SU-DHL-6 (cell line): ENCODE data around the gene SLC26A6.

ENCODE experiments used
- H2AFZ ChIP-seq: fragments of 200-600 bp; sonication (generic); 2 replicates; pipeline ENCODE4 v1.6.1; 2014; ENCODE audit warnings: low read depth, mild to moderate bottlenecking, moderate library complexity, mixed read lengths, antibody characterized with exemption, low read length; ENCODE audit not compliant: severe bottlenecking
- H3F3A ChIP-seq: fragments of 200-600 bp; shearing (Covaris generic); 2 replicates; pipeline ENCODE4 v1.6.0; 2016; ENCODE audit warnings: antibody characterized with exemption, mild to moderate bottlenecking; ENCODE audit not compliant: insufficient read depth
- H3K27ac ChIP-seq: fragments of 200-600 bp; sonication (generic); 2 replicates; pipeline ENCODE4 v1.5.1; 2016; ENCODE audit warnings: low read depth, mild to moderate bottlenecking, low read length, moderate library complexity, mixed read lengths
- H3K27me3 ChIP-seq: fragments of 200-600 bp; sonication (generic), shearing (Covaris generic); 2 replicates; pipeline ENCODE4 v1.6.0; 2014; ENCODE audit warnings: mild to moderate bottlenecking, low read length
- H3K36me3 ChIP-seq: fragments of 200-600 bp; sonication (generic); 2 replicates; pipeline ENCODE4 v1.6.1; 2014; ENCODE audit warnings: mild to moderate bottlenecking, low read length, mixed read lengths
- H3K4me2 ChIP-seq: fragments of 300-600, 200-600 bp; shearing (Covaris generic), sonication (generic); 2 replicates; pipeline ENCODE4 v1.6.0; 2014; ENCODE audit warnings: low read length, low read depth, mild to moderate bottlenecking; ENCODE audit not compliant: poor library complexity, severe bottlenecking
- H3K4me3 ChIP-seq: fragments of 200-600 bp; sonication (generic); 2 replicates; pipeline ENCODE4 v1.5.1; 2014; ENCODE audit warnings: antibody characterized with exemption, low read length, mild to moderate bottlenecking, mixed read lengths; ENCODE audit not compliant: insufficient read depth, poor library complexity, severe bottlenecking
- H3K79me2 ChIP-seq: fragments of 200-600 bp; sonication (generic); 2 replicates; pipeline ENCODE4 v1.6.1; 2014; ENCODE audit warnings: mild to moderate bottlenecking, low read length, moderate library complexity; ENCODE audit not compliant: insufficient read depth
- H3K9ac ChIP-seq: fragments of 200-600 bp; sonication (generic); 2 replicates; pipeline ENCODE4 v1.7.0; 2014; ENCODE audit warnings: mild to moderate bottlenecking, low read length
- H3K9me2 ChIP-seq: fragments of 200-600 bp; sonication (generic); replicated peaks from 2 replicates; pipeline ENCODE4 v1.6.1; 2014; ENCODE audit warnings: low read length; ENCODE audit not compliant: insufficient read depth
- H3K9me3 ChIP-seq: fragments of 200-600 bp; sonication (generic); 2 replicates; pipeline ENCODE4 v1.6.1; 2014; ENCODE audit warnings: low read length, mixed read lengths; ENCODE audit not compliant: insufficient read depth
- H4K20me1 ChIP-seq: fragments of 200-600 bp; sonication (generic); 2 replicates; pipeline ENCODE4 v1.6.1; 2014; ENCODE audit warnings: low read depth, mild to moderate bottlenecking, antibody characterized with exemption, low read length, moderate library complexity, mixed read lengths
- CTCF ChIP-seq: fragments of 200-600 bp; sonication (generic); IDR thresholded peaks from one replicate; pipeline ENCODE4 v1.5.1; 2017; ENCODE audit warnings: antibody characterized with exemption, mild to moderate bottlenecking, low read length, moderate library complexity; ENCODE audit not compliant: insufficient read depth, poor library complexity, severe bottlenecking
- EZH2phosphoT487 ChIP-seq: fragments of 200-600 bp; sonication (generic), shearing (Covaris generic); conservative IDR thresholded peaks from 2 replicates; pipeline ENCODE4 v1.6.1; 2018; ENCODE audit warnings: mild to moderate bottlenecking, antibody characterized with exemption, low read length, moderate library complexity, mixed read lengths

The SLC26A6 gene

DNA sequence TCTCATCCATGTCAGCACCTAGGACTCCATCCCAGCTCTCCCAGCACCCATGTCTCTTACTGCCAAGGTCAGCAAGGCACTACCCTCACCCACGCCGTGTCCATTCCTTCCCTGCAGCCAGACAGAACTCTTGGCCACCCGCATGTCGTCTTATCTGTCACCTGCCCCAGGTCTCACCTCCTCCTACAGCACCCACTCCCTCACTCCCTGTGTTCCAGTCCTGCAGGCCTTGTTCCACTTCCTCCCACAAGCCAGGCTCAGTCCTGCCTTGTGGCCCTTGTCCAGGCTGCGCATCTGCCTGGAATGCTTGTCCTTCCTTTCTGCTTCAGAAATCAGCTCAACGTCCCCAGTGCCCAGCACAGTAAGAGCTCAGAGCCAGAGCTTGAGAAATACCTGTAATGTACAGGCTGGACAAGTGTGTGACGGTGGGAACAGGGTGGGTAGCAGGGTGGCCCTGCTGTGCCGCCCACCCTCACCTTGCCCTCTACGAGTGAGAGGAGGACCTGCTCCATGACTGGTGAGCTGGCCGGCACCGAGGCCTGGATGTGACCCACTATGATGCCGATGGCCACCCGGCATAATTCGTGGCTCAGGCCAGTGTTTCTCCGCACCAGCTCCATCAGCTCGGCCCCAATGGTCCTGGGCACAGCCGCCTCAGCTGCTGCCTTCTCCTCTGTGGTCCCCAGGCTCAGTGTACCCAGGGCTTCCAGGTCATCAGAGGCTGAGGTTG is 45.7 kb upstream of the SLC26A6 start:
- TF ChIP-seq CTCF (no peak), EZH2phosphoT487 (no peak)
- H3K79me2 ChIP-seq: peaks cover 26% of the 10 kb centered on the region
- H3K27me3 ChIP-seq: no peaks in the 10 kb centered on the region
- no peaks in the 10 kb centered on the region for H3K9me2 ChIP-seq
- no peaks in the 10 kb centered on the region for H3K9me3 ChIP-seq
- H3K4me3 ChIP-seq: no peak overlapping the region
- no peaks in the 10 kb centered on the region for H3K36me3 ChIP-seq
- peaks cover 4% of the 10 kb centered on the region; the same call in 1 of the 2 replicates for H3F3A ChIP-seq
- H3K4me2 ChIP-seq: no peak overlapping the region
- H4K20me1 ChIP-seq: no peaks in the 10 kb centered on the region
- H3K27ac ChIP-seq: no peak overlapping the region
- H2AFZ ChIP-seq: no peak overlapping the region
- H3K9ac ChIP-seq: no peak overlapping the region

DNA sequence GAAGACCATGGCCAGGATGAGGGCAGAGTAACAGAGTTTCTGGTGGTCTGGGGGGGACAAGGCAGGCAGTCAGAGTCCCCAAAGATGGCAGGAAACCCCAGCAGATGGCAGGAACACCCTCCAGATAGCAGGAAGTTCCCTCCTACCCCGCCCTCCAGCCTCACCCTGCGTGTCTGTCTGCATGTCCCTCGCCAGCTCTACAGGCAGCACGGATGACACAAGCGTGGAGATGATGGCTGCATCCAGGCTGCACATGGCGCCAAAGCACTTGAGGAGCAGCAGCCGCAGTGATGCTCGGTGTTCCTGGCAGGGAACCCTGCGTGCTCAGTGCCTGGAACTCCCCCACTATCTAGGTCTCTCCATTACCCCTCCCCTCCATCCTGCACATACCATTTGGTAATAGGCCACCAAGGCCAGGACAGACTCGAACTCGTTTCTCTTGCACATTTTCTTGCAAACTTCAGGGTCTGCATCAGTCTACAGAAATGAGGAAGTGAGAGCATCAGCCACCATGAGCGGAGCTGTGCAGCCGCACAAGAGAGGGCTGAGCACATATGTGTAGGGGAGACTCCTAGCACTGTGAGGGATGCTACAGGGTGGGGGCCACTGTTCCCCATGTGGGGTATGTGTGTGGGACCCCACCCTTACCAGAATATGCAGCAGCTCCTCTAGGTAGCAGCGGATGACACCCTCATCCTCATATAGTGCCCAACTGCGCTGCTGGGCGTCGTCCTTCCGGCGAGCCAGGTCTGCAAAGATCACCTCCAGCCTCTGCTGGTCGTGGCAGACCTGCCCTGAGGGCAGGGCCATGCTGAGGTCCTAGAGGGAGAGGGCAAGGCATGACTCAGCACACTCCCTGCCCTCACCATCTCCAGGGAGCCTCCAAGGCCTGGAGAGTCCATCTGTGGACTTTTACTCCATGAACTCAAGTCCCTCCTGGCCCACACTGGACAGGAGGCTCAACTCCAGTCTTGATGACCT is 44.4 kb upstream of the SLC26A6 start:
- H3K27ac ChIP-seq: no peak overlapping the region
- H3K9ac ChIP-seq: no peak overlapping the region
- H3K36me3 ChIP-seq: no peaks in the 10 kb centered on the region
- H3K9me3 ChIP-seq: no peaks in the 10 kb centered on the region
- H3K4me3 ChIP-seq: no peak overlapping the region
- no peaks in the 10 kb centered on the region for H4K20me1 ChIP-seq
- TF ChIP-seq CTCF (no peak), EZH2phosphoT487 (no peak)
- H3K27me3 ChIP-seq: no peaks in the 10 kb centered on the region
- no peak overlapping the region for H2AFZ ChIP-seq
- no peaks in the 10 kb centered on the region for H3K9me2 ChIP-seq
- H3K4me2 ChIP-seq: no peak overlapping the region
- no peaks in the 10 kb centered on the region for H3F3A ChIP-seq
- peaks cover 20% of the 10 kb centered on the region for H3K79me2 ChIP-seq

DNA sequence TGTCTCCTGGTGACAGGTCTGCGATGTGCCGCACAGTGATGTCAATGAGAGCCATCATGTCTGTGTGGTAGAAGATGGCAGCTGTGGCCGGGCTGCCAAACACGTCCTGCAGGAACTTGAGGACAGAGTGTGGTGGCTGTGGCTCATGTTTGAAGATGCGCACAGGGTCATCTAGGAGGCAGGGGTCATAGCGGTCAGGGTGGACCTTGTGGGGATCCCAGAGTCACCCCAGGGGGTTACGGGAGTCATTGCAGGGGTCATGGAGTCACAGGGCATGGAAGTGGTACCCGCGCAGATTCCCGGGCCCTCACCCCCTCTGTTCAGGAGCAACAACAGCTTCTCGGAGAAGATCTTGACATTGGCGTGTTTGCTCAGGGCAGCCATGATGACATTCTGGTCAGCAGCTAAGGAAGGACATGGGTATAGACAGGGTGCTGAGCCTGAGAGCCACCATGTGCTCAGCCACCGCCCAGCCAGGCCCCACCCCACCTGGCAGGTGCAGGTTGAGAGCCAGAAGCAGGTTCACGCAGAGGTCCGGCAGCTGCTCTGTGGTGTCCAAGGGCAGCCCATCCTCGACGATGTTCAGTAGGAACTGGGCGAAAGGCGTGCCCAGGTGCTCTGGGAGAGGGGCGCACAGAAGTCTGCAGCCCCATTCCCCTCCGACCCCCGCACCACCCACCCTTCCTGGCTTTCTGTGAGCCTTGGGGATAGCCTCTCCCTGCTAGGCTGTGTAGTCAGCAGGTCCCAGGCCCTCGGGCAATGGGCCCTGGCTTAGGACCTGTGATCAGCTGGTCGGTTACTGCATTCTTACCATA is 43.5 kb upstream of the SLC26A6 start:
- H3K4me3 ChIP-seq: no peak overlapping the region
- H3K36me3 ChIP-seq: no peaks in the 10 kb centered on the region
- H3F3A ChIP-seq: no peaks in the 10 kb centered on the region
- TF ChIP-seq CTCF: no peak
- TF ChIP-seq EZH2phosphoT487: no peak
- no peak overlapping the region for H3K4me2 ChIP-seq
- H3K27me3 ChIP-seq: no peaks in the 10 kb centered on the region
- H3K9me2 ChIP-seq: no peaks in the 10 kb centered on the region
- peaks cover 11% of the 10 kb centered on the region; the same call in 1 of the 2 replicates for H3K79me2 ChIP-seq
- H3K9me3 ChIP-seq: no peaks in the 10 kb centered on the region
- H3K9ac ChIP-seq: no peak overlapping the region
- H2AFZ ChIP-seq: no peak overlapping the region
- H3K27ac ChIP-seq: no peak overlapping the region
- H4K20me1 ChIP-seq: no peaks in the 10 kb centered on the region
